ENCODE data around the gene TOB1.
"Not testable (repeated sequence)": the region's sequence is repeated elsewhere in the genome, so short reads cannot be mapped to it uniquely, and the experiment has no call there.

TOB1 gene

DNA sequence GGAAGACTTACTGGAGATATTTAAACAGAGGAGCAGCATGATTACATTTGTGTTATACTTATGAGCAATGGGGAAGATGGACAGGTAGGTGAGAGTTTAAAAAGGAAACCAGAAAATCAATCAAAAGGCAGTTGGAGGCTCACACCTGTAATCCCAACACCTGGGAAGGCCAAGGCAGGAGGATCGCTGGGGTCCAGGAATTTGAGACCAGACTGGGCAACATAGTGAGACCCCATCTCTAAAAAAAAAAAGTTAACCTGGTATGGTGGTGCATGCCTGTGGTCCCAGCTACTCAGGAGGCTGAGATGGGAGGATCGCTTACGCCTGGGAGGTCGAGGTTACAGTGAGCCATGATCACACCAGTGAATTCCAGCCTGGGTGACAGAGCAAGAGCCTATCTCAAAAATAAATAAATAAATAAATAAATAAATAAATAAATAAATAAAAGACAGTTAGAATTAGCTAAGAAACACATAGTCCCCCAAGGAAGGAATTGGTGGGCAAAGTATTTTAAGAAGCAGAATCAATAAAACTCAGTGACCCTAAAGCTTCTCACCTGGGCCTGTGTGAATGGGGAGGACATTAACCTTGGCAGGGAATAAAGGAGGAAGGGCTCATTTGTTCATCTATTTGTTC is 32.3 kb upstream of the TOB1 start:
- no peak for DNase-seq (ENCODE audit: low read depth)

DNA sequence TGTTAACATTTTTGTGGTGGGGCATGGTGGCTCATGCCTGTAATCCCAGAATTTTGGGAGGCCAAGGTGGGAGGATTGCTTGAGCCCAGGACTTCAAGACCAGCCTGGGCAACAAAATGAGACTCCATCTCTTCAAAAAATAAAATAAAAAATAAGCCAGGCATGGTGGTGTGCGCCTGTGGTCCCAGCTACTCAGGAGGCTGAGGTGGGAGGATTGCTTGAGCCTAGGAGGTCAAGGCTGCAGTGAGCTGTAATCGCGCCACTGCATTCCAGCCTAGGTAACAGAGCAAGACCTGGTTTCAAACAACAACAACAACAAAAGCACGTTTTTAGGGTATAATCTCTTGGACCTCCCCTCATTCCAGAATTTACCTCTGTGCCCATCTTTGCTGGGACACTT is 28.4 kb upstream of the TOB1 start:
- not testable (repeated sequence) for DNase-seq (ENCODE audit: low read depth)

DNA sequence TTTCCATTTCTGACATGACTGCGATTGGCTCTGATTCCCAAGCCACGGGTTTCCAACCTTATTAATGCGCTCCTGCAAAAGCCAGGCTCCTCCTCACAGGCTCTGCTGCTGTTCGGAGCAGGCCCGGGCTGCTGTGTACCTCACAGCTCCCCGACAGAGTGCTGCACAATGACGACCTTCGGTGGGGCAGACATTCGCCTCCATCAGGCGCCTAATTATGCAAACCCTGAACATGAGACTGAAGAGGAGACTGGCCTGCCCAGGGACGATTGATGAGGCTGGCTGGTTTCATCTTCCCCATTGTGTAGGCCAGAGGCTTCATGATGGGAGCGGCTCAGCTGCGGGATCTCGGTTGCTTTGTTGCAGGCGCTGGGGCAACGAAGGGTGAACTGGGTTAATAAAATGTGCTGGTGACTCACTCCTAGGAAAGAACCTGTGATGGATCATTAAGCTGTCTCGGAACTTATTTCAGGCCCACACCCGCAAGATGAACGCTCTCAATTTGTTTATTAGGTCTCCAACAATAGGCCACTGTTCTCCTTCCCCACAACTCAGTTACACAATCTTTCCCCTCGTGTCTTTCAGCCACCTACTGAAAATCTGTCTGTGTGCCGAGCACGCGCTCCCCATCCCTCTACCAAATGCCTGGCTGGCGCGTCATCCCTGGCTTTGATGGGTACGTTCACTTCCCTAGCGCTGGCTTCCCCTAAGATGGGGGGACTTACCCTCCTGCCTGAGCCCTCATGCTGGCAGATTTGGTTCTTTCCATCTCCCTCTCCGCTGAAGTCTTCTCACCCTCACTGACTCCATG is 27.2 kb upstream of the TOB1 start:
- no peak for DNase-seq (ENCODE audit: low read depth)

DNA sequence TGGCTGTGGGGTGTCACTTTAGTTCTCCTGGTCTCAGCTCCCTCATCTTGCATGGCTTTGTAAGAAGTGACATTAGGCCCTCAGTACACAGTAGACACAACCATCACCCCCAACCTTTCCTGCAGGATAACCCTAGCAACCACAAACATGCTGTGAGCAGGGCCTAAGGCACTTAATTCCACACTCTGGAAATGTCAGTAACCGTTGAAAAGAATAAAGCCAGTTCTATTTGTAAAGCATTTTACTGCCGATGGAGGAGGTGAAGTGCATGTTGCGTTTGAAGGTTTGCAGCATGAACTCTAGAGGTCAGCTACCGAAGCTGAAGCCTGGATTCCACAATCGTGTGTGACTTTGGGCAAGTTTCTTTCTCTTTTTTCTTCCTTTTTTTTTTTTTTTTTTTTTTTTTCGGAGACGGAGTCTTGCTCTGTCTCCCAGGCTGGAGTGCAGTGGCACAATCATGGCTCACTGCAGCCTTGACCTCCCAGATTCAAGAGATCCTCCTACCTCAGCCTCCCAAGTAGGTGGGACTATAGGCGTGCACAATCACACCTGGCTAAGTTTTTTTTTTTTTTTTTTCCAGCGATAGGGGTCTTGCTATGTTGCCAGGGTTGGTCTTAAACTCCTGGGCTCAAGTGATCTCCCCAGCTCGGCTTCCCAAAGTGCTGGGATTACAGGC is 26.1 kb upstream of the TOB1 start:
- no peak for DNase-seq (ENCODE audit: low read depth)

DNA sequence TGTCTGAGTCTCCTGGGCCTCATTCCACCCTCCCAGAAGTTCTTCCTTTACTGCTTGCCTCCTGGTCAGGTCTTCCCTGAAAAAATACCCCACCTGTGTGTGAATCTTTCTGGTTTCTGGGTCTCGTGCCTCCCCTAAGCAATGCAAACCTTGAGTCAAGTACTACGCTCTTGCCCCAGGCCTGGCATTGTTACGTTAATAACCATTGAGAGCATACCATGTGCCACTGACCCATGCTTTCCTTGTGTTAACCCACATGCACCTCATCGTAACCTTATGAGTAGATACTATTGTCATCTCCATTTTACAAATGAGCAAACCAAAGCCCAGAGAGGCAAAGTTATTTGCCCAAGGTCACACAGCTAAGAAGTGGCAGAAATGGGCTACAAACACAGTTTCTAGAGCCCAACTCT is 25.4 kb upstream of the TOB1 start:
- no peak for DNase-seq (ENCODE audit: low read depth)

DNA sequence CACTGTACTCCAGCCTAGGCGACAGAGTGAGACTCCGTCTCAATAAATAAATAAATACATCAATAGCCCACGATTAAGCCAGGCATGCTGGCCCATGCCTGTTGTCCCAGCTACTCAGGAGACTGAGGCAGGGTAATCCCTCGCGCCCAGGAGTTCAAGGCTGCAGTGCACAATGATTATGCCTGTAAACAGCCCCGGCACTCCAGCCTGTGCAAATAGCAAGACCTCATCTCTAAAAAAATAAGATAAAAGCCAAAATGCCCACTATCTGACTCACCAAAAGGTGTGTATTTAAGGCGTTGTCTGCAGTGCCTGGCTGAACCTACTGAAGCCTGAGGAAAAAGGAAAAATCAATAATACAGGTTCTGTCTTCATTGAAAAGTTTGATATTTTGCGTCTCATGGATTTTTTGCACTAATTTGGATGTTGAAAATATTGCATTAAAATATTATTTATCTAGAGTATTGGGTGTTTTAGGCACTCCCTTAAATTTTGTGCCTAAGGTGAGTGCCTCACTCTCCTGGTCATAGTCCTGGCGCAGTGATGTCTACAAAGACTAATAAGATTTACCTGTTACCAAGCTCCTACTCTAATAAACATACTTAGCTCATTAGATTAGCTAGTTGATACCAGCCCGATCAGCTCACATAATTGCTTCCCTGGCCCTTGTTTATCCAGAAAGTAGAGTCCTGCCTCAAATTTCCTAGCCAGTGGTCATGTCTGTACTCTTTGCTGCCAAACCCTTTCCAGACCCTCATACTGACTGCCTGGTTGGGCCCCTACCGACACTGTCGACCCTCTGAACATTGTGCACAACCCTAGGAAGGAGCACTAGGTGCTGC is 24.7 kb upstream of the TOB1 start:
- no peak for DNase-seq (ENCODE audit: low read depth)

DNA sequence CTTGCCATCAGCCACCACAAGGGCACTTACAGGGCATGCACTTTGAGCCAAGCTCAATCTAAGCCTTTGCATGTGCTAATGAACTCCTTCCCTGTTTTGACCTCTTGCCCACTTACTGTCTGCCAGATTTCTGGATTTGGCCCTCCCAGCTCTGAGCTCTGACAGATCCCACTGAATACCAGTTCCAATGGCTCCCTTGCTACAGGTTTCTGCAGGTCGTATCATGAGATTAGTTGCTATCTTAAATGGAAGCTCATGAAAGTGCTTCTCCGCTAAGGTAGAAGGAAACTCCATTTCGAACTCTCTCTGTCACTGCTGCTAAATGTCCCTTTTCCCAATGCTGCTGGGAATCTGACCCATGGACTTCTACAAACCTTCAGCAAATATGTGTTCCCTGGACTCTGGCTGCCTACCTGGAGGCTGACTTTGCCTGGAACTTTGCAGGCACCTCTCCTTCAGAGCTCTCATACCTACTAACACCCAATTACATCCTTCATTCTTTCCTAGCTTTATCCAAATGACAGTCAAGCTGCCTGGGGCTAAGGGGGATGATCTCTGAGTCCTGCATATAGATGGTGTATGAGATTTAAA is 23.5 kb upstream of the TOB1 start:
- no peak for DNase-seq (ENCODE audit: low read depth)

DNA sequence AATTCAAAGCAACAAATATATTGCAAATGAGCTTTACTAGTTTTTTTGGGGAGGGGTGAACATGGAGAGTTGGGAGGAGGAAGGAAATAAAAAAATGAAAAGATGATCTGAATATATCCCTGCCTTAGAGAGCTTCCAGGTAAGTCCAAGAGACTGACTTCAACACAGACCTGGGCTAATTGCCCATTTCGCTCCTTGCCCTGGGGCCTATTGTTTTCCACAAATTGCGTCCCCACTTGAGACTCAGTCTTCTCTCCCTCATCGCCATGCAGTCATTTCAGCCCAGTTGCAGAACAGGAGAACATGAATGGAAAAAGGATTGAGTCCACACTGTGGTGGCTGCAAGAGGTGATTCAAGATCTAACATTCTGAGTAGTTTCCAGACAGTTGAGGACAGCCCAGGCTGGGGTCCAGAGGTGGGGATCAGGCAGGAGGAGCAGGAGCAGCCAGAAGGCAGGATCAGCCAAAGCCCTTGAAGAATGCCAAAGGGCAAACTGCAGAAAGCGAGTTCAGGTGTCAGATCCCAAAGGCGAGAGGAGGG is 21.6 kb upstream of the TOB1 start:
- no peak for DNase-seq (ENCODE audit: low read depth)

DNA sequence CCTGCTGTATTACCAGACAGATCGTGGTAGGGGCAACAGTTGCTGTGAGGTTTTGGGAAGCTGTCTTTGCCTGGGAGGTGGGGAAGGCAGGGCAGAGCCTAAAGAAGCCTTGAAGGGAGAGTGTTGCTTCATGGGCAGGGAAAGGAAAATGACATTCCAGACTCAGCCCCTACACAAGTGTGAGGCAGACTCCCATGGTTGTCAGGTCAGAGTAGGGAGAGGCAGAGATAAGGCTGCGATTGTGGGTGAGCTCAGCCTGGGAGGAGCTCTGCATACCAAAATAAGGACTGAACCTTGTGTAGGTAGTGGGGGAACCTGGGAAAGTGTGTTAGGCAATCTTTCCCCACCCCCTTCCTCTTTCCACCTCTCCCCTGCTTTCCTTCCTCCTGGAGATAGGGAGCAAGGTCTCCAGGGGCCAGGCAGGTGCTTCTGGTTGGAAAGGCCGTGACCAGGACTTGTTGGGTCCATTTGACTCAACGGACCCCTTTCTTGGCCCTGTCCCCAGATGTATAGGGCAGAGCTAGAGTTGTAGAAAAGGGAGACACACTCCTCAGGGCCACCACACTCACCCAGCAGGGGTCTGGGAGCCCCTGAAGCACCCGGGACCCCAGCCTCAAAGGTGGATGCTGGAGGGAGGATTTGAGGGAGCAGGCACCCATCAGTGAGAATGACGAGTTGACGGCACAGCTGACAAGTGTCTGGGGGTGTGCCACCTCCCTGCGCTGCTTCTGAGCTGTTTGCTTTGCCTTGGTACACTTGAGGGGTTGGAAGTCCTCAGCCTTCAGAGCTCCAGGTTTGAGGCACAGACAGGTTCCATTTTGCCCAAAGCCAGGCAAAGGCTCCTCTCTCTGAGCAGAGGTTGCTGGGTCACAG is 18.5 kb upstream of the TOB1 start:
- DNase-seq (ENCODE audit: low read depth): no peak

DNA sequence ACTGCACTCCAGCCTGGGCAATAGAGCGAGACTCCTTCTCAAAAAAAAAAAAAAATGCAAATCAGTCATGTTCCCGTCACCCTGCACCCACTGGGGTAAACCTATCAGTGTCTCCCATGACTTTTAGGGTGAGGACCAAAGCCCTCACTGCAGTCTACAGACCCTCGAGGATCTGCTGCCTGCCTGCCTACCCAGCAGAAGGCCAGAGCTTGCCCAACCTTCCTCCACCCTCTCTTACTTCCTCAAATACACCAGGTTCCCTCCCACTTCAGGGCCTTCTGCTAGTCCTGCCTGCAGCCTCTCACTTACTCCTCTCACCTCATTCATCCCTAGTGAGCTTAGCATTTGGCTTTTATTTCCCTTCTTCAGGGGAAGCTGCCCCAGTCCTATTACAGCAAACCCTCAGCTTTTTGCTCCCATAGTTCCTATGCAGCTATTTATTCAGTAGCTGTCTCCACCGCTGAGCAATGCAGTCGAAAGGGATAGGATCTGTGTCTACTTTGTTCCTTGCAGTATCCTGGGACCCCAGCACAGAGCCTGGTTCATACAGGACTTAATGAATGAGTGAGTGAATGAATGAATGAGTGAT is 17.8 kb upstream of the TOB1 start:
- DNase-seq (ENCODE audit: low read depth): no peak

DNA sequence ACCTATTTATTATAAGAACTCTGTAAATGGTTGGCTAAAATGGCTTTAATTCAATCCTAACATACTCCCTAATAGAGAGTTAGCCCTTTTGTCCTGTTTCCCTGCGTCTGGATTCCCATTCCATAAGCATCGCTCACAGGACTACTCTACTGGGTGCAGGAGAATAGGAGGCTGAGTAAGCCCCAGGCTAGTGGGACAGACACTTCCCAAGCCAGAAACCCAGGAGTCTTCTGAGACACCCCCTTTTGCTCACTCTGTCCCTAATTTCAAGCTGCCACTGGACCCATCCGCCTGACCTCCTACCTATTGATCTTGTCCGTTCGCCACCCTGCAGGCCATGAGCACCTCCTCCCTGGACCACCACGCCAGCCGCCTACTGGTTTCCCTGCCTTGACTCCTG is 16.7 kb upstream of the TOB1 start:
- DNase-seq (ENCODE audit: low read depth): no peak

DNA sequence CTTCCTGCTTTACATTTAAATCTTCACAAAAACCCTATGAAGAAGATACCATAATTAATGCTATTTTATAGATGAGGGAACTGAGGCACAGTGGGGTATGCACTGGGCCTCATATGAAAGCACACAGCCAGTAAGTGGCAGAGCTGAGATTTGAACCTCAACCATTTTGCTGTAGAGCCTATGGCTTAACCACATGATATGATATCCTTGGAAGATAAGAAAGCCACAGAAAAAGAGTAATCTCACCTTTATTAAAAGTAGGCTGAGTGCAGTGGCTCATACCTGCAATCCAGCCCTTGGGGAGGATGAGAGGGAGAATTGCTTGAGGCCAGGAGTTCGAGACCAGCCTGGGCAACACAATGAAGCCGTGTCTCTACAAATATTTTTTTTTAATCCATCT is 15.0 kb upstream of the TOB1 start:
- no peak for DNase-seq (ENCODE audit: low read depth)

DNA sequence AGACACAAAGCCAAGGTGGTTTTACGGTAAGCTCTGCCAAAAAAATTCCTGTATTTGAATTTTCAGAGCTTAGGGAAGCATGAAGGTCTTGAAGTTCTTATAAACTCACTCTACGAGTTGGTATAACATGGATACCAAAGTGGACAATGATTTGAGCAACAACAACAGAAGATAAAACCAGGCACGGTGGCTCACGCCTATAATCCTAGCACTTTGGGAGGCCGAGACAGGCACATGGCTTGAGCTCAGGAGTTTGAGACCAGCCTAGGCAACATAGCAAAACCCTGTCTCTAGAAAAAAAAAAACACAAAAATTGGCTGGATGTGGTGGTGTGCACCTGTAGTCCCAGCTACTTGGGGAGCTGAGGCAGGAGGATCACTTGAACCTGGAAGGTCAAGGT is 12.9 kb upstream of the TOB1 start:
- no peak for DNase-seq (ENCODE audit: low read depth)

DNA sequence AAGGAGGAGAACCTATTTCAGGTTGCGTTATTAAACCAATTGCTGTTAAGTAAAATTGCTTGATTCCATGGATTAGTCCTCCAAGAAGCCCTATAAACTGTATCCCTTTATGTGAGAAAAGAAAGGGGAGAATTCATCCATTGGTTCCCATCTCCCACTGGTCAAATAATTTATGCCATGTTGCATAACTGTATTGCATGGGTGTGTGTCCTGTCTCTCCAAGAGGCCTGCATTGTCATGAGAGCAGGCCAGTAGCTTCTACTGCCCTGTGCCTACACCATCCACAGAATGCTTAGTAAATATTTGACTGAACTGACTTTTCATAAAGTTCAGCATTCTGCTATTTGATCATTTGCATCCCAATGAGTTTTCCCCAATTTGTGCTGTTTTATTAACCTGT is 11.7 kb upstream of the TOB1 start:
- no peak for DNase-seq (ENCODE audit: low read depth)

DNA sequence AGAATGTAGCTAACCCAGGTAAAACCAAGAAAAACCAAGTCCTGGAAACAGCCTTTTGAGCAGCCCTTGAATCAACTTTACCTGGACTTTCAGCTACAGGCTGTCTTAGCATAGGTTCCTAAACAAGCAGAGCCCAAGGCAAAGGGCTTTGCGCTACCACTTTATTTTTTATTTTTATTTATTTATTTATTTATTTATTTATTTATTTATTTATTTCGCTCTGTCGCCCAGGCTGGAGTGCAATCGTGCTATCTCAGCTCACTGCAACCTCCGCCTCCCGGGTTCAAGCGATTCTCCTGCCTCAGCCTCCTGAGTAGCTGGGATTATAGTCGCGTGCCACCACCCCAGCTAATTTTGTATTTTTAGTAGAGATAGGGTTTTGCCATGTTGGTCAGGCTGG is 10.9 kb upstream of the TOB1 start:
- DNase-seq (ENCODE audit: low read depth): not testable (repeated sequence)

DNA sequence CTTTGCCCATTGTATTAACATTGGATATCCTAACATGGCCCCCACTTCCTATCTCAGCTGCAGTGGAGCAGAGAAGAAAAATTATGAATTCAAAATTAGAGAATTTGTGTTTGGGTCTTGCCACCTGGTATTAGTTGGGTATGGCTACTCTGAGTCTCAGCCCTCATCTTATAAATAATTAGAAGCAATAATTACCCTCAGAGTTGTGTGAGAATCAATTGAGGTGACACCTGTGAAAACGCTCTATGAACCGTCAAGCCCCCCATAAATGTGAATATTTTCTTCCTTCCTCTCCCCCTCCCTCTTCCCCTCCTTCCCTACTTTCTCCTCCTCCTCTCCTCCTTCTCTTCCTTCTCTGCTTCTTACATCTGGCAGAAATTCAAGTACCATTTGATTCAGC is 8.9 kb upstream of the TOB1 start:
- DNase-seq (ENCODE audit: low read depth): no peak

DNA sequence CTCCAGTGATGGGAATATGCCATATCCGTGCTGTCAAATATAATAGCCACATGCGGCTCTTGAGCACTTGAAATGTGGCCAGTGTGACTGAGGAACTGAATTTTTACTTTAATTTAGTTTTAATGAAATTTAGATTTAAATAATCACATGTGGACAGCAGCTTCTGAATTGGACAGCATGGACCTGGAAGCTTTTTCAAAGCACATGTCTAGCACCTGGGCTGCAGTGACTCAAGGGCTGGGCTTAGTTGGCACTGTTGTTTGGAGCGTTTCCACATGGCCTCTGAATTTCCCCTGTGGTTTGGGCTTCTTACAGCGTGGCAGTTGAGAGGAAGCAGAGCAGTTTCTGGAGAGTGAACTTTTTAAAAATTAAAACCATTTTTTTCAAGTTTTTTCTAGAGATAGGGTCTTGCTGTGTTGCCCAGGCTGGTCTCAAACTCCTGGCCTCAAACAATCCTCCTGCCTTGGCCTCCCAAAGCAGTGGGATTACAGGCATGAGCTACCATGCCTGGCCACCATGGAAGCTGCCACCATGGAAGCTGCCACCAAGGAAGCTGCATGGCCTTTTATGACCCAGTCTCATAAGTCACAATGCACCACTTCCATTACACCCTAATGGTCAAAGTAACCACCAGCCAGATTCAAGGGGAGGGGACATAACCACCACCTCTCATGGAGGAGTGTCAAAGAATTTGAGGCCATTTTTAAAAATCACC is 6.7 kb upstream of the TOB1 start:
- DNase-seq (ENCODE audit: low read depth): no peak

DNA sequence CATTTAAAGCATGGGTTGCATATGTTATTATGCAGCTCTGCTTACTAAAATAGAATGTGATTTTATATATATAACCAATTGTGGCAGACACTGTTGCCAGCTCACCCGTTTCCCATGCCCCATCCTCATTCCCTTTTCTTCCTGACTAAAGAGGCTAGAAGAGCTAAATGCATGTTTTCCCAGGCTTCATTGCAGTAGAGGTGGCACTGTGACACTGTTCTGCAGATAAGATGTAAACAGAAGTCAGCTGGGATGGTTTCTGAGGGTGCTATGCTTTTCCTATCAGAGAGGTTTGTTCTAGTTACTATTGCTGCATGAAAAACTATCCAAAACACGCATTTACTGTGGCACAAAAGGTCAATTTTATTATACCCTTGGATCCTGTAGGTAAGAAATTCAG is 5.7 kb upstream of the TOB1 start:
- DNase-seq (ENCODE audit: low read depth): no peak

DNA sequence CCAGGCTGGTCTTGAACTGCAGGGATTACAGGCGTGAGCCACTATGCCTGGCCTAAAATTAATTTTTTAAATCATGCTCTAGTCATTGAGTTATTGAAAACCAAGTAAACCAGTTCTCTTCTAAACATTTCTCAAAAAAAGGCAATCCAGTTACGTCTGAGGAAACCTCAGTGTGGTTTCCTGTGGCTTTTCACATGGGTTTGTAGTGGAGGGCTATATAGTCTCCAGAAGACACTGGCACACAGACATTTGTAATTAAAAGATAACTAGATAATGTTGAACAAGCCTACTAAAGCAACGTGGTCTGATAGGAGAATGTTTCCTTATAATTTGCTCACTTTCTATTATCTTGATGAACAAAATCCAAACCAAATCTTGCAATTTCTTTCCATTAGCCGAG is 5.2 kb upstream of the TOB1 start:
- DNase-seq (ENCODE audit: low read depth): peak; percentile 52

DNA sequence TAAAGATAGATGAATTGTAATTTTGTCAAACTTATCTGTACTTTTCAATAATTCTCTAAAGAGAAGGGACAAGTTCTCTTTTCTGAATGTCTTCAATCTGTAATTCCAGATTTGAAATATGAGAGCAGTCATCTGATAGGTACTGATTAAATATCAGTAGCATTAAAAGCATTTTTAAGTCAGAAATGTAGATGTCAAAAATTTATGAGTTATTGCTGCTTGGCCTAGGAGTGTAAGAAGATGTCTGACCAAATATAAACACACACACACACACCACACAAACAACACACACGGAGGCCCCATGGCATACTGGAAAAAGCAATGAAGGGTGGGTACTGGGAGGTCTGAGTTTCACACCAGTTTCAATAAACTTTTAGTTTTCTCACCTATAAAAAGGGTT is 2.4 kb upstream of the TOB1 start:
- no peak for DNase-seq (ENCODE audit: low read depth)

Data from T follicular helper cell (primary cell).